H9 (cell line): ENCODE results near the gene TEX35. TPM values are rescaled to one million over a fixed set of nuclear protein-coding genes. Genes with fewer than 3 reads are reported as not detected.

ENCODE experiments used
- DNase-seq: peaks from one replicate; pipeline ENCODE4 v3.0.0-alpha.2; 2017
- H2AFZ ChIP-seq: one replicate; pipeline ENCODE4 v1.6.1; 2013; ENCODE audit warnings: mild to moderate bottlenecking, low read length, control low read depth, moderate library complexity
- H2AK5ac ChIP-seq: 2 replicates; pipeline ENCODE4 v1.6.1; 2013; ENCODE audit warnings: low read length, control low read depth, mixed read lengths; ENCODE audit not compliant: insufficient read length
- H2BK120ac ChIP-seq: one replicate; pipeline ENCODE4 v1.6.1; 2013; ENCODE audit warnings: low read depth, mild to moderate bottlenecking, low read length, control low read depth, inconsistent platforms; ENCODE audit not compliant: poor library complexity, severe bottlenecking
- H2BK12ac ChIP-seq: 2 replicates; pipeline ENCODE4 v1.6.1; 2013; ENCODE audit warnings: low read length, control low read depth, mixed read lengths, low read depth; ENCODE audit not compliant: insufficient read length
- H2BK15ac ChIP-seq: 2 replicates; pipeline ENCODE4 v1.6.1; 2013; ENCODE audit warnings: low read depth, low read length, control low read depth
- H2BK20ac ChIP-seq: one replicate; pipeline ENCODE4 v1.6.1; 2013; ENCODE audit warnings: low read depth, mild to moderate bottlenecking, low read length, control low read depth, inconsistent platforms; ENCODE audit not compliant: poor library complexity, severe bottlenecking
- H2BK5ac ChIP-seq: 2 replicates; pipeline ENCODE4 v1.6.1; 2013; ENCODE audit warnings: low read length, control low read depth, mixed read lengths; ENCODE audit not compliant: insufficient read length
- H3K14ac ChIP-seq: 2 replicates; pipeline ENCODE4 v1.6.1; 2013; ENCODE audit warnings: low read length, control low read depth; ENCODE audit not compliant: insufficient read depth
- H3K18ac ChIP-seq: 2 replicates; pipeline ENCODE4 v1.6.1; 2013; ENCODE audit warnings: low read depth, mild to moderate bottlenecking, mixed read lengths, low read length, control low read depth; ENCODE audit not compliant: insufficient read length
- H3K23ac ChIP-seq: 2 replicates; pipeline ENCODE4 v1.6.1; 2013; ENCODE audit warnings: low read length, control low read depth, mixed read lengths, low read depth; ENCODE audit not compliant: insufficient read length
- H3K23me2 ChIP-seq: 2 replicates; pipeline ENCODE4 v1.6.1; 2013; ENCODE audit warnings: low read depth, mild to moderate bottlenecking, mixed read lengths, low read length, control low read depth; ENCODE audit not compliant: insufficient read length, poor library complexity, severe bottlenecking
- H3K27ac ChIP-seq: 2 replicates; pipeline ENCODE4 v1.5.1; 2013; ENCODE audit warnings: low read length, control low read depth, mixed read lengths, low read depth; ENCODE audit not compliant: insufficient read length
- H3K27me3 ChIP-seq: 2 replicates; pipeline ENCODE4 v1.6.1; 2013; ENCODE audit warnings: low read length, control low read depth, inconsistent platforms; ENCODE audit not compliant: insufficient read depth
- H3K4ac ChIP-seq: 2 replicates; pipeline ENCODE4 v1.6.1; 2013; ENCODE audit warnings: low read depth, mild to moderate bottlenecking, control low read depth, inconsistent platforms, low read length, moderate library complexity
- H3K4me1 ChIP-seq: 2 replicates; pipeline ENCODE4 v1.6.1; 2013; ENCODE audit warnings: low read length, control low read depth, inconsistent platforms; ENCODE audit not compliant: insufficient read depth
- H3K4me2 ChIP-seq: 2 replicates; pipeline ENCODE4 v1.6.1; 2013; ENCODE audit warnings: low read length, control low read depth, mixed read lengths; ENCODE audit not compliant: insufficient read length, insufficient read depth
- H3K56ac ChIP-seq: 2 replicates; pipeline ENCODE4 v1.6.1; 2013; ENCODE audit warnings: low read depth, mild to moderate bottlenecking, mixed read lengths, low read length, control low read depth; ENCODE audit not compliant: insufficient read length
- H3K79me1 ChIP-seq: 2 replicates; pipeline ENCODE4 v1.6.1; 2013; ENCODE audit warnings: low read depth, mild to moderate bottlenecking, moderate library complexity, low read length, control low read depth, inconsistent platforms; ENCODE audit not compliant: insufficient read depth, poor library complexity, severe bottlenecking
- H3K79me2 ChIP-seq: 2 replicates; pipeline ENCODE4 v1.6.1; 2013; ENCODE audit warnings: low read length, control low read depth, inconsistent platforms; ENCODE audit not compliant: insufficient read depth
- H3K9ac ChIP-seq: 2 replicates; pipeline ENCODE4 v1.6.1; 2013; ENCODE audit warnings: low read length, control low read depth, mixed read lengths; ENCODE audit not compliant: insufficient read length; ENCODE audit errors: extremely low read depth
- H3K9me3 ChIP-seq: one replicate; pipeline ENCODE4 v1.6.1; 2013; ENCODE audit warnings: low read depth, low read length, inconsistent platforms; ENCODE audit not compliant: control insufficient read depth
- H3T11ph ChIP-seq: one replicate; pipeline ENCODE4 v1.6.1; 2013; ENCODE audit warnings: mild to moderate bottlenecking, low read length, control low read depth, inconsistent platforms
- H4K20me1 ChIP-seq: one replicate; pipeline ENCODE4 v1.6.1; 2013; ENCODE audit not compliant: control insufficient read depth, insufficient read length, insufficient read depth
- H4K5ac ChIP-seq: 2 replicates; pipeline ENCODE4 v1.6.1; 2013; ENCODE audit warnings: low read depth, mild to moderate bottlenecking, mixed read lengths, low read length, control low read depth; ENCODE audit not compliant: insufficient read length
- H4K8ac ChIP-seq: replicated peaks from 2 replicates; pipeline ENCODE4 v1.6.1; 2013; ENCODE audit warnings: low read length, control low read depth, mixed read lengths, low read depth; ENCODE audit not compliant: insufficient read length
- H4K91ac ChIP-seq: 2 replicates; pipeline ENCODE4 v1.6.1; 2013; ENCODE audit warnings: low read depth, mild to moderate bottlenecking, moderate library complexity, mixed read lengths, low read length, control low read depth; ENCODE audit not compliant: insufficient read length
- H3K27ac Mint-ChIP-seq, 3 experiments: 2 replicates in 2 of 3; 3 replicates in 1 of 3; pipeline ENCODE4 v1.8.0; 2020 to 2021; ENCODE audit warnings: mixed read lengths in 3 of 3, mild to moderate bottlenecking in 1 of 3, moderate library complexity in 1 of 3
- H3K27me3 Mint-ChIP-seq: 2 replicates; pipeline ENCODE4 v1.8.0; 2021; ENCODE audit warnings: low read depth, mild to moderate bottlenecking, moderate library complexity, mixed read lengths
- H3K36me3 Mint-ChIP-seq, 3 experiments: 2 replicates in 2 of 3; 3 replicates in 1 of 3; pipeline ENCODE4 v1.8.0; 2020 to 2021; ENCODE audit warnings: low read depth in 3 of 3, mixed read lengths in 3 of 3; ENCODE audit not compliant: insufficient read depth in 1 of 3
- H3K4me1 Mint-ChIP-seq, 2 experiments: 2 replicates each; pipeline ENCODE4 v1.8.0; 2020; ENCODE audit warnings: mixed read lengths in 2 of 2
- H3K4me3 Mint-ChIP-seq, 2 experiments: 2 replicates in 1 of 2; 3 replicates in 1 of 2; pipeline ENCODE4 v1.8.0; 2020 to 2021; ENCODE audit warnings: mild to moderate bottlenecking in 2 of 2, mixed read lengths in 2 of 2, moderate library complexity in 1 of 2
- H3K9me3 Mint-ChIP-seq, 2 experiments: 2 replicates in 1 of 2; 3 replicates in 1 of 2; pipeline ENCODE4 v1.8.0; 2020; ENCODE audit warnings: mild to moderate bottlenecking in 2 of 2, mixed read lengths in 2 of 2, moderate library complexity in 1 of 2
- CTCF ChIP-seq: fragments of 200-600 bp; sonication (generic); conservative IDR thresholded peaks from 3 replicates; pipeline ENCODE4 v1.8.0; 2021; ENCODE audit warnings: antibody characterized with exemption, mild to moderate bottlenecking
- WGBS: extraction: QIAGEN DNeasy Blood & Tissue Kit; methylation state at CpG from one replicate; pipeline ENCODE4 v1.1.7; 2013; ENCODE audit warnings: missing lambda C conversion rate, low lambda C conversion rate, mixed read lengths; ENCODE audit not compliant: insufficient read length; ENCODE audit errors: extremely low coverage; 5-methylcytosine and 5-hydroxymethylcytosine counted together
- total RNA-seq: library from RNA; stranded (reverse); gene quantifications from 2 replicates; pipeline ENCODE4 v1.2.1, GENCODE V29; 2021

Gene TEX35
- total RNA-seq, 1 experiment from 2014 or later, result not detected

- H3K4me3 Mint-ChIP-seq, result no peak overlapping the region
- H3K27ac Mint-ChIP-seq, result no peak overlapping the region
- Histone ChIP-seq H3K18ac (no peak overlapping the region), H3T11ph (no peak overlapping the region), H2BK120ac (no peak overlapping the region), H3K9me3 (no peaks in the 10 kb centered on the region), H4K5ac (no peak overlapping the region), H3K9ac (no peak overlapping the region), H2AK5ac (no peak overlapping the region), H2BK15ac (no peak overlapping the region), H3K23ac (no peak overlapping the region), H3K4ac (no peak overlapping the region), H2BK20ac (no peak overlapping the region), H3K27me3 (no peaks in the 10 kb centered on the region), H3K79me1 (no peaks in the 10 kb centered on the region), H3K79me2 (no peaks in the 10 kb centered on the region), H3K23me2 (no peaks in the 10 kb centered on the region), H2AFZ (no peak overlapping the region), H3K4me2 (no peak overlapping the region), H4K8ac (no peak overlapping the region), H3K27ac (no peak overlapping the region), H3K4me1 (no peaks in the 10 kb centered on the region), H4K20me1 (no peaks in the 10 kb centered on the region), H3K56ac (no peak overlapping the region), H2BK5ac (no peak overlapping the region), H2BK12ac (no peak overlapping the region), H4K91ac (no peak overlapping the region), H3K14ac (no peak overlapping the region)
- no peaks in the 10 kb centered on the region for H3K36me3 Mint-ChIP-seq
- WGBS, result no CpG with 5 or more reads among the region's 3 CpGs
- peaks cover 2 to 5% of the 10 kb centered on the region in 2 experiments; a peak in 2 of 4 replicates for H3K4me1 Mint-ChIP-seq
- no peaks in the 10 kb centered on the region for H3K27me3 Mint-ChIP-seq
- DNase-seq, result no peak
- H3K9me3 Mint-ChIP-seq, result peaks cover 0 to under 1% of the 10 kb centered on the region in 2 experiments; a peak in 2 of 5 replicates
- TF ChIP-seq CTCF, result no peak
These were observed 52.7 kb downstream of the TEX35 start for GRCh38 chr1:178565586-178565985.
